Gastroesophageal sphincter (tissue), 4 donors: ENCODE results near the gene IDH3A. TPM values are rescaled to one million over a fixed set of nuclear protein-coding genes. Genes with fewer than 3 reads are reported as not detected.

Experiments used
- ATAC-seq: fragments of 150-250 bp; one replicate; pipeline ENCODE4 v1.9.1; 2016; ENCODE audit warnings: mild to moderate bottlenecking, moderate library complexity
- H3K27ac ChIP-seq, 4 donors: fragments of 200-600 bp; sonication (generic) in 3 of 4; 1 replicate in 3 of 4; 2 replicates in 1 of 4; pipeline ENCODE4 v1.5.1; 2016 to 2019
- H3K27me3 ChIP-seq: fragments of 200-600 bp; sonication (generic); one replicate; pipeline ENCODE4 v1.5.1; 2019
- H3K36me3 ChIP-seq, 2 donors: fragments of 200-600 bp; sonication (generic); one replicate each; pipeline ENCODE4 v1.5.1; 2019; ENCODE audit warnings: control low read depth in 1 of 2
- H3K4me1 ChIP-seq, 3 donors: fragments of 200-600 bp; sonication (generic); 1 replicate in 2 of 3; 2 replicates in 1 of 3; pipeline ENCODE4 v1.5.1; 2016 to 2019; ENCODE audit warnings: control low read depth in 2 of 3
- H3K4me3 ChIP-seq, 2 donors: fragments of 200-600 bp; sonication (generic); one replicate each; pipeline ENCODE4 v1.5.1; 2019; ENCODE audit warnings: mild to moderate bottlenecking in 1 of 2, moderate library complexity in 1 of 2
- H3K9me3 ChIP-seq, 3 donors: fragments of 200-600 bp; sonication (generic); one replicate each; pipeline ENCODE4 v1.5.1; 2017 to 2019; ENCODE audit warnings: control low read depth in 2 of 3
- CTCF ChIP-seq, 4 experiments: fragments of 200-600 bp in 2 of 4; fragments of 450-650 bp in 2 of 4; sonication (generic) in 1 of 4; IDR thresholded peaks; one replicate each; pipeline ENCODE4 v1.5.1; 2017 to 2019; ENCODE audit warnings: antibody characterized with exemption in 4 of 4, mild to moderate bottlenecking in 2 of 4, moderate library complexity in 2 of 4
- EP300 ChIP-seq: sonication (generic); formaldehyde crosslinking; IDR thresholded peaks from one replicate; pipeline ENCODE4 v1.6.1; 2017; ENCODE audit warnings: antibody characterized with exemption, mild to moderate bottlenecking
- POLR2A ChIP-seq, 2 donors: fragments of 450-650 bp; IDR thresholded peaks; one replicate each; pipeline ENCODE4 v1.6.1; 2017; ENCODE audit warnings: antibody characterized with exemption in 2 of 2, mild to moderate bottlenecking in 2 of 2, moderate library complexity in 1 of 2
- POLR2AphosphoS5 ChIP-seq: sonication (generic); formaldehyde crosslinking; IDR thresholded peaks from one replicate; pipeline ENCODE4 v1.6.1; 2017; ENCODE audit warnings: antibody characterized with exemption
- WGBS, 2 donors: methylation state at CpG; one replicate each; pipeline ENCODE4 v1.1.5; 2018; ENCODE audit warnings: low coverage in 1 of 2; 5-methylcytosine and 5-hydroxymethylcytosine counted together
- total RNA-seq, 4 donors: library from RNA; depleted of rRNA; stranded (reverse); fragments of >200 nt; gene quantifications; one replicate each; pipeline ENCODE4 v1.1.0, GENCODE V29; 2016

IDH3A gene
- total RNA-seq, 4 donors from 2014 or later: 81.1 to 129 (median 97.0) TPM

- Histone ChIP-seq H3K27ac (no peak overlapping the region), H3K9me3 (no peaks in the 10 kb centered on the region), H3K4me1 (peaks cover 0 to 4% (median 0%) of the 10 kb centered on the region in 3 donors), H3K27me3 (no peaks in the 10 kb centered on the region), H3K36me3 (no peaks in the 10 kb centered on the region), H3K4me3 (no peak overlapping the region)
- no peak for ATAC-seq
- WGBS, 2 donors: 85 to 100% methylated on average over 1 to 2 of the region's 3 CpGs
- TF ChIP-seq EP300 (no peak), POLR2A (IDR thresholded peaks at IDR 0.05) (no peak), CTCF (IDR thresholded peaks at IDR 0.05) (no peak), POLR2AphosphoS5 (no peak)
These were observed 37.4 kb upstream of the IDH3A start for GRCh38 chr15:78111788-78112187.

GRCh38 chr15:78112551-78112950, 36.6 kb upstream of the IDH3A start:
- no peak overlapping the region for H3K27ac ChIP-seq
- peaks cover 0 to 4% (median 0%) of the 10 kb centered on the region in 3 donors for H3K4me1 ChIP-seq
- H3K36me3 ChIP-seq: no peaks in the 10 kb centered on the region
- H3K9me3 ChIP-seq: no peaks in the 10 kb centered on the region
- TF ChIP-seq CTCF (IDR thresholded peaks at IDR 0.05): no peak
- no peak for TF ChIP-seq POLR2AphosphoS5
- 80 to 100% methylated on average over 1 to 2 of the region's 3 CpGs for WGBS, 2 donors
- ATAC-seq: no peak
- H3K4me3 ChIP-seq: no peak overlapping the region
- H3K27me3 ChIP-seq: no peaks in the 10 kb centered on the region

GRCh38 chr15:78120523-78120922, 28.6 kb upstream of the IDH3A start:
- ATAC-seq: no peak
- WGBS, 2 donors: 83 to 91% methylated on average over 2 to 4 of the region's 5 CpGs
- Histone ChIP-seq H3K36me3 (no peaks in the 10 kb centered on the region), H3K27me3 (no peaks in the 10 kb centered on the region), H3K4me3 (no peak overlapping the region), H3K4me1 (no peaks in the 10 kb centered on the region), H3K27ac (no peak overlapping the region), H3K9me3 (no peaks in the 10 kb centered on the region)
- TF ChIP-seq CTCF (IDR thresholded peaks at IDR 0.05) (no peak), EP300 (no peak), POLR2AphosphoS5 (no peak), POLR2A (IDR thresholded peaks at IDR 0.05) (no peak)

GRCh38 chr15:78125267-78125666, 23.9 kb upstream of the IDH3A start:
- H3K4me3 ChIP-seq: no peak overlapping the region
- H3K9me3 ChIP-seq: no peaks in the 10 kb centered on the region
- no peak for ATAC-seq
- H3K4me1 ChIP-seq: peaks cover 0 to under 1% (median 0%) of the 10 kb centered on the region in 3 donors
- TF ChIP-seq EP300 (no peak), POLR2A (IDR thresholded peaks at IDR 0.05) (no peak), CTCF (IDR thresholded peaks at IDR 0.05) (no peak), POLR2AphosphoS5 (no peak)
- 70 to 81% methylated on average over 2 to 3 of the region's 3 CpGs for WGBS, 2 donors
- no peaks in the 10 kb centered on the region for H3K36me3 ChIP-seq
- H3K27me3 ChIP-seq: no peaks in the 10 kb centered on the region
- H3K27ac ChIP-seq: no peak overlapping the region

GRCh38 chr15:78127882-78128281, 21.3 kb upstream of the IDH3A start:
- Histone ChIP-seq H3K9me3 (no peaks in the 10 kb centered on the region), H3K4me3 (no peak overlapping the region), H3K36me3 (no peaks in the 10 kb centered on the region), H3K27ac (no peak overlapping the region), H3K27me3 (no peaks in the 10 kb centered on the region), H3K4me1 (peaks cover 0 to 21% (median 0%) of the 10 kb centered on the region in 3 donors)
- 89% methylated on average over 1 of the region's 2 CpGs; no CpG with 5 or more reads in 1 of the 2 donors for WGBS, 2 donors
- no peak for TF ChIP-seq CTCF (IDR thresholded peaks at IDR 0.05)
- TF ChIP-seq POLR2A (IDR thresholded peaks at IDR 0.05): no peak
- TF ChIP-seq EP300: no peak
- TF ChIP-seq POLR2AphosphoS5: no peak
- ATAC-seq: no peak
